Measurements from ENCODE around the gene AGAP6.

- TF ChIP-seq CTCF (conservative IDR thresholded peaks at IDR 0.05; ENCODE audit: low read depth in 2 of 2), result no peak
- no peak for TF ChIP-seq EZH2phosphoT487 (IDR thresholded peaks at IDR 0.05; ENCODE audit: unreplicated experiment)
- no peak for TF ChIP-seq CREB1 (CRISPR knock-in tag; IDR thresholded peaks at IDR 0.05; ENCODE audit: low read depth)
- no peak for TF ChIP-seq JUNB (IDR thresholded peaks at IDR 0.05; ENCODE audit: unreplicated experiment)
- TF ChIP-seq REST (IDR thresholded peaks at IDR 0.05; ENCODE audit: unreplicated experiment), result no peak
- no peak for TF ChIP-seq STAT1 (IDR thresholded peaks at IDR 0.05; ENCODE audit: unreplicated experiment)
- TF ChIP-seq EZH2 (IDR thresholded peaks at IDR 0.05; ENCODE audit: low read depth, unreplicated experiment), result no peak
- TF ChIP-seq POLR2AphosphoS5 (IDR thresholded peaks at IDR 0.05; ENCODE audit: low read depth), result no peak
- TF ChIP-seq ZNF331 (CRISPR knock-in tag; IDR thresholded peaks at IDR 0.05; ENCODE audit: low read depth), result no peak
- no peak for TF ChIP-seq ETS1 (IDR thresholded peaks at IDR 0.05)
- no peak for TF ChIP-seq ZNF462 (CRISPR knock-in tag; IDR thresholded peaks at IDR 0.05)
Measured at GRCh38 chr10:50044941-50045664, 56.9 kb downstream of the AGAP6 start.
